Body of pancreas (tissue), 4 donors: Measurements from ENCODE around the gene PI16.

ENCODE experiments used
- CTCF ChIP-seq, 7 experiments: fragments of 450-650 bp in 4 of 7; fragments of 200-600 bp in 3 of 7; sonication (generic) in 3 of 7; IDR thresholded peaks; one replicate each; pipeline ENCODE4 v1.5.1; 2016 to 2019; ENCODE audit warnings: antibody characterized with exemption in 7 of 7
- POLR2A ChIP-seq, 3 donors: fragments of 450-650 bp; IDR thresholded peaks; one replicate each; pipeline ENCODE4 v1.6.1; 2016; ENCODE audit warnings: antibody characterized with exemption in 3 of 3, mild to moderate bottlenecking in 2 of 3

GRCh38 chr6:36971921-36972673, 17.6 kb downstream of the PI16 start:
- TF ChIP-seq CTCF (IDR thresholded peaks at IDR 0.05) (no peak), POLR2A (IDR thresholded peaks at IDR 0.05) (no peak)
